Caco-2 (cell line): ENCODE data around the gene MASP1. TPM values are rescaled to one million over a fixed set of nuclear protein-coding genes. Genes with fewer than 3 reads are reported as not detected.

Experiments used
- BruUV-seq: library from RNA; stranded (reverse); fragments of 400-500 nt; replicated peaks from 2 replicates; lab custom pipeline; 2021; lab: Mats Ljungman, UMichigan
- CTCF ChIA-PET: fragments of 300-600 bp; sonication (Branson Sonifier 250); formaldehyde crosslinking; loops from one replicate; lab custom pipeline; 2022; ENCODE audit warnings: antibody characterized with exemption; lab: Charles Lee
- POLR2A ChIA-PET: fragments of 300-600 bp; sonication (Branson Sonifier 250); formaldehyde crosslinking; loops from one replicate; lab custom pipeline; 2022; ENCODE audit warnings: antibody characterized with exemption; lab: Charles Lee
- DNase-seq, 2 experiments: peaks; one replicate each; pipeline versions ENCODE4 v3.0.0 to v3.0.0-alpha.2; 2020 to 2022
- H3K27me3 ChIP-seq: replicated peaks from 2 replicates; pipeline ENCODE4 v1.6.0; 2011; ENCODE audit warnings: low read length; ENCODE audit not compliant: control insufficient read depth, insufficient read depth
- H3K36me3 ChIP-seq: 2 replicates; pipeline ENCODE4 v1.5.1; 2011; ENCODE audit warnings: low read length; ENCODE audit not compliant: control insufficient read depth, insufficient read depth
- H3K4me1 ChIP-seq: fragments of 250-450 bp; sonication (Bioruptor Pico); 2 replicates; pipeline ENCODE4 v1.5.1; 2020; ENCODE audit warnings: mild to moderate bottlenecking
- H3K4me3 ChIP-seq: 2 replicates; pipeline ENCODE4 v1.5.1; 2011; ENCODE audit warnings: low read depth, mild to moderate bottlenecking, control low read depth, low read length
- H3K9me3 ChIP-seq: fragments of 250-450 bp; sonication (Bioruptor Pico); 2 replicates; pipeline ENCODE4 v1.5.1; 2020; ENCODE audit warnings: mild to moderate bottlenecking, moderate library complexity
- H3K27ac Mint-ChIP-seq: one replicate; pipeline ENCODE4 v1.8.0; 2022; ENCODE audit warnings: mixed read lengths; ENCODE audit not compliant: unreplicated experiment
- H3K27me3 Mint-ChIP-seq: one replicate; pipeline ENCODE4 v1.8.0; 2022; ENCODE audit warnings: mixed read lengths; ENCODE audit not compliant: insufficient read depth, unreplicated experiment
- H3K36me3 Mint-ChIP-seq: one replicate; pipeline ENCODE4 v1.8.0; 2022; ENCODE audit warnings: mild to moderate bottlenecking, mixed read lengths; ENCODE audit not compliant: insufficient read depth, unreplicated experiment
- H3K4me1 Mint-ChIP-seq: one replicate; pipeline ENCODE4 v1.8.0; 2022; ENCODE audit warnings: low read depth, mixed read lengths; ENCODE audit not compliant: unreplicated experiment
- H3K4me3 Mint-ChIP-seq: one replicate; pipeline ENCODE4 v1.8.0; 2022; ENCODE audit warnings: mild to moderate bottlenecking, moderate library complexity, mixed read lengths; ENCODE audit not compliant: unreplicated experiment
- H3K9me3 Mint-ChIP-seq: one replicate; pipeline ENCODE4 v1.8.0; 2022; ENCODE audit warnings: mixed read lengths; ENCODE audit not compliant: unreplicated experiment
- CTCF ChIP-seq, 2 experiments: fragments of 200-600 bp in 1 of 2; IDR thresholded peaks; 1 replicate in 1 of 2; 2 replicates in 1 of 2; pipeline versions ENCODE4 v1.5.1 to v1.8.0; 2011 to 2022; ENCODE audit warnings: antibody characterized with exemption in 1 of 2, control low read depth in 1 of 2, inconsistent platforms in 1 of 2, low read depth in 1 of 2, low read length in 1 of 2, mild to moderate bottlenecking in 1 of 2, moderate library complexity in 1 of 2; ENCODE audit not compliant: insufficient read depth in 1 of 2, severe bottlenecking in 1 of 2, unreplicated experiment in 1 of 2
- intact Hi-C: fragments of 100-400 bp; cut with micrococcal nuclease; formaldehyde crosslinking; loops from one replicate; pipeline ENCODE4 v1.10.0; 2022; ENCODE audit not compliant: unreplicated experiment
- total RNA-seq: library from RNA; stranded (reverse); gene quantifications from 2 replicates; pipeline ENCODE4 v1.2.3, GENCODE V29; 2022

Gene MASP1
- total RNA-seq, 1 experiment from 2014 or later: not detected

GRCh38 chr3:187257992-187258692 is 33.4 kb downstream of the MASP1 start:
- BruUV-seq: no TSS peak
- Mint-ChIP-seq H3K27me3 (no peaks in the 10 kb centered on the region), H3K27ac (no peak overlapping the region), H3K4me1 (peaks cover 7% of the 10 kb centered on the region), H3K9me3 (no peaks in the 10 kb centered on the region), H3K4me3 (no peak overlapping the region), H3K36me3 (no peaks in the 10 kb centered on the region)
- CTCF ChIA-PET: interaction anchor here (1.2 kb wide), 1 partner anchor 61 kb away, joined by 3 read pairs; no protein-coding TSS in a partner anchor
- Histone ChIP-seq H3K36me3 (no peaks in the 10 kb centered on the region), H3K4me1 (no peaks in the 10 kb centered on the region), H3K27me3 (no peaks in the 10 kb centered on the region), H3K9me3 (no peaks in the 10 kb centered on the region), H3K4me3 (no peak overlapping the region)
- no peak for TF ChIP-seq CTCF (IDR thresholded peaks at IDR 0.05; ENCODE audit: insufficient read depth in 1 of 2, low read depth in 1 of 2, low read length in 1 of 2, severe bottlenecking in 1 of 2, unreplicated experiment in 1 of 2)
- intact Hi-C loops: no loop called here
- POLR2A ChIA-PET: no interaction called here
- DNase-seq: no peak

- no peaks in the 10 kb centered on the region for H3K36me3 ChIP-seq
- no peaks in the 10 kb centered on the region for H3K9me3 ChIP-seq
- H3K4me1 ChIP-seq: no peaks in the 10 kb centered on the region
- POLR2A ChIA-PET: no interaction called here
- H3K27me3 Mint-ChIP-seq: no peaks in the 10 kb centered on the region
- no TSS peak for BruUV-seq
- TF ChIP-seq CTCF (IDR thresholded peaks at IDR 0.05; ENCODE audit: insufficient read depth in 1 of 2, low read depth in 1 of 2, low read length in 1 of 2, severe bottlenecking in 1 of 2, unreplicated experiment in 1 of 2): no peak
- DNase-seq: no peak
- CTCF ChIA-PET: no interaction called here
- no peaks in the 10 kb centered on the region for H3K36me3 Mint-ChIP-seq
- H3K27me3 ChIP-seq: no peaks in the 10 kb centered on the region
- no peak overlapping the region for H3K4me3 Mint-ChIP-seq
- H3K4me3 ChIP-seq: no peak overlapping the region
- intact Hi-C loops: no loop called here
- H3K27ac Mint-ChIP-seq: no peak overlapping the region
- peaks cover 7% of the 10 kb centered on the region for H3K4me1 Mint-ChIP-seq
- H3K9me3 Mint-ChIP-seq: no peaks in the 10 kb centered on the region
These were observed 34.1 kb downstream of the MASP1 start for GRCh38 chr3:187257471-187257870.

DNA sequence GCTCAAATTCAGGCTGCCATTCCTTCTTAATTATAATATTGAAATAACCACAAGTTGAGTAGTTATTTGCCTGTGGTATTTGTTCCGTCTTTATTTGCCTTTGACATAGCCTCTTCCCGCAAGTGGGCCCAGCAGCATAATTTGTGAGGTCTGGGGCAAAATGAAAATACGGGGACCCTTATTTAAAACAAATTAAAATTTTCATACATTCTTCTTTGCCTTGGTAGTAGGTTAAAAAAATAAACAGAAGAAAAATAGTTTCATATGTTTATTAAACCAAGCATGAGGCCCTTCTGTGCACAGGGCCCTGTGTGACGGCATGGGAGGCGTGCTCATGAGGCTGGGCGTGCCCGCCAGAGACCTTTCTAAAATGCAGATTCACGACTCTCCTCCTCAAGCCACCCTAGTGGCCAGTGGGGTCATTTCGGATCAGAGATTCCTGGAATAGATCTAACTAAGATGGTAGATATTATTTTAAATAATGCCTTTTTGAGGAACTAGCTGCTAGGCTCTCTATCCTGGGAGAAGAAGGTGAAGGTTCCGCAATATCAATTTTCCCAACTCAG is 35.4 kb downstream of the MASP1 start:
- Mint-ChIP-seq H3K4me3 (no peak overlapping the region), H3K9me3 (no peaks in the 10 kb centered on the region), H3K27ac (no peak overlapping the region), H3K4me1 (no peaks in the 10 kb centered on the region), H3K36me3 (no peaks in the 10 kb centered on the region), H3K27me3 (no peaks in the 10 kb centered on the region)
- no peak overlapping the region for H3K4me3 ChIP-seq
- H3K36me3 ChIP-seq: no peaks in the 10 kb centered on the region
- DNase-seq: no peak
- ChIA-PET CTCF (no interaction called here), POLR2A (no interaction called here)
- no peaks in the 10 kb centered on the region for H3K9me3 ChIP-seq
- no peak for TF ChIP-seq CTCF (IDR thresholded peaks at IDR 0.05; ENCODE audit: insufficient read depth in 1 of 2, low read depth in 1 of 2, low read length in 1 of 2, severe bottlenecking in 1 of 2, unreplicated experiment in 1 of 2)
- H3K27me3 ChIP-seq: no peaks in the 10 kb centered on the region
- intact Hi-C loops: no loop called here
- no TSS peak for BruUV-seq
- H3K4me1 ChIP-seq: no peaks in the 10 kb centered on the region
